GM23248 (cell line): ENCODE measurements around the gene APOC3. TPM values are rescaled to one million over a fixed set of nuclear protein-coding genes. Genes with fewer than 3 reads are reported as not detected.
"Not testable (repeated sequence)": the region's sequence is repeated elsewhere in the genome, so short reads cannot be mapped to it uniquely, and the experiment has no call there.

Experiments used
- DNase-seq: peaks from one replicate; pipeline ENCODE4 v3.0.0-alpha.2; 2015
- H2AFZ ChIP-seq: fragments of 200-600 bp; sonication (generic); 2 replicates; pipeline ENCODE4 v1.6.1; 2016; ENCODE audit warnings: antibody characterized with exemption
- H3F3A ChIP-seq: fragments of 200-600 bp; sonication (generic); 2 replicates; pipeline ENCODE4 v1.6.1; 2016; ENCODE audit warnings: mild to moderate bottlenecking, antibody characterized with exemption, mixed run types; ENCODE audit not compliant: insufficient read depth
- H3K27ac ChIP-seq: fragments of 200-600 bp; sonication (generic); 2 replicates; pipeline ENCODE4 v1.5.1; 2016; ENCODE audit warnings: mild to moderate bottlenecking
- H3K27me3 ChIP-seq: fragments of 200-600 bp; sonication (generic); replicated peaks from 2 replicates; pipeline ENCODE4 v1.6.1; 2016; ENCODE audit warnings: mild to moderate bottlenecking; ENCODE audit not compliant: insufficient read depth
- H3K36me3 ChIP-seq: fragments of 200-600 bp; sonication (generic); 2 replicates; pipeline ENCODE4 v1.6.1; 2016; ENCODE audit warnings: low read depth, mild to moderate bottlenecking
- H3K4me1 ChIP-seq: fragments of 200-600 bp; sonication (generic); 2 replicates; pipeline ENCODE4 v1.6.1; 2016; ENCODE audit warnings: mild to moderate bottlenecking; ENCODE audit not compliant: insufficient read depth
- H3K4me2 ChIP-seq: fragments of 200-600 bp; sonication (generic); one replicate; pipeline ENCODE4 v1.6.1; 2016; ENCODE audit warnings: mild to moderate bottlenecking; ENCODE audit not compliant: unreplicated experiment
- H3K4me3 ChIP-seq: fragments of 200-600 bp; sonication (generic); 2 replicates; pipeline ENCODE4 v1.5.1; 2016; ENCODE audit warnings: mild to moderate bottlenecking
- H3K79me2 ChIP-seq: fragments of 200-600 bp; sonication (generic); 2 replicates; pipeline ENCODE4 v1.6.1; 2016; ENCODE audit warnings: mild to moderate bottlenecking; ENCODE audit not compliant: insufficient read depth
- H3K9ac ChIP-seq: fragments of 200-600 bp; sonication (generic); 2 replicates; pipeline ENCODE4 v1.6.1; 2016; ENCODE audit warnings: mild to moderate bottlenecking
- H3K9me2 ChIP-seq: fragments of 200-600 bp; sonication (generic); 2 replicates; pipeline ENCODE4 v1.6.1; 2016; ENCODE audit warnings: mixed run types, mild to moderate bottlenecking, moderate library complexity; ENCODE audit not compliant: insufficient read depth
- H3K9me3 ChIP-seq: fragments of 200-600 bp; sonication (generic); one replicate; pipeline ENCODE4 v1.6.1; 2017; ENCODE audit warnings: low read depth
- H4K20me1 ChIP-seq: fragments of 200-600 bp; sonication (generic); 2 replicates; pipeline ENCODE4 v1.6.0; 2016; ENCODE audit not compliant: insufficient read depth
- EZH2 ChIP-seq: fragments of 200-600 bp; sonication (generic); IDR thresholded peaks from 2 replicates; pipeline ENCODE4 v1.6.1; 2018; ENCODE audit warnings: antibody characterized with exemption, mild to moderate bottlenecking; ENCODE audit not compliant: insufficient read depth, poor library complexity, severe bottlenecking
- EZH2phosphoT487 ChIP-seq: fragments of 200-600 bp; sonication (generic); IDR thresholded peaks from 2 replicates; pipeline ENCODE4 v1.6.1; 2018; ENCODE audit warnings: antibody characterized with exemption, moderate library complexity, mild to moderate bottlenecking, low read depth; ENCODE audit not compliant: insufficient read depth
- WGBS, 2 experiments: methylation state at CpG; one replicate each; pipeline ENCODE4 v1.1.6; 2015 to 2017; ENCODE audit warnings: low lambda C conversion rate in 2 of 2, low coverage in 1 of 2; ENCODE audit errors: missing lambda C conversion rate in 2 of 2; 5-methylcytosine and 5-hydroxymethylcytosine counted together
- in situ Hi-C: fragments of 300-500 bp; cut with MboI; formaldehyde crosslinking; loops from 2 replicates; pipeline ENCODE4 v1.15.0; 2020
- polyA plus RNA-seq: library from polyadenylated mRNA; unstranded; fragments of >200 nt; fragmentation: Nextera tagmentation; extraction: Ambion mirVana; gene quantifications from 2 replicates; pipeline ENCODE4 v1.2.1, GENCODE V29; 2016
- total RNA-seq: library from RNA; depleted of rRNA; stranded (reverse); fragments of >200 nt; shearing (Covaris generic); gene quantifications from 2 replicates; pipeline ENCODE4 v1.2.3, GENCODE V29; 2014

The APOC3 gene
- total and polyA plus RNA-seq, 2 experiments from 2014 or later = not detected

- no peaks in the 10 kb centered on the region for H3K27me3 ChIP-seq
- in situ Hi-C loops = no loop called here
- H3K4me3 ChIP-seq = no peak overlapping the region
- H3K79me2 ChIP-seq = no peaks in the 10 kb centered on the region
- no peak for DNase-seq
- H4K20me1 ChIP-seq = no peaks in the 10 kb centered on the region
- peaks cover 5% of the 10 kb centered on the region; the same call in 1 of the 2 replicates for H3K4me1 ChIP-seq
- no peak overlapping the region for H3K27ac ChIP-seq
- H3F3A ChIP-seq = no peaks in the 10 kb centered on the region
- no peaks in the 10 kb centered on the region for H3K36me3 ChIP-seq
- no peak overlapping the region for H2AFZ ChIP-seq
- no peaks in the 10 kb centered on the region for H3K9me2 ChIP-seq
- 85 to 90% methylated on average over 12 to 14 of the region's 14 CpGs for WGBS, 2 experiments
- TF ChIP-seq EZH2 = no peak
- no peak for TF ChIP-seq EZH2phosphoT487
- H3K9me3 ChIP-seq = no peaks in the 10 kb centered on the region
- no peak overlapping the region for H3K9ac ChIP-seq
- H3K4me2 ChIP-seq = no peak overlapping the region
Observed at GRCh38 chr11:116833816-116834534, 4.3 kb downstream of the APOC3 start.

GRCh38 chr11:116834535-116835041 is 4.9 kb downstream of the APOC3 start:
- H3K79me2 ChIP-seq, H3K9me3 ChIP-seq, H3K36me3 ChIP-seq, in situ Hi-C loops, H3F3A ChIP-seq, H2AFZ ChIP-seq, H4K20me1 ChIP-seq, H3K4me2 ChIP-seq, H3K4me1 ChIP-seq, H3K27me3 ChIP-seq, H3K27ac ChIP-seq, H3K9me2 ChIP-seq, H3K4me3 ChIP-seq, DNase-seq, H3K9ac ChIP-seq: not testable (repeated sequence)
- WGBS, 2 experiments = 79 to 81% methylated on average over 13 of the region's 13 CpGs

GRCh38 chr11:116835042-116835772 is 5.5 kb downstream of the APOC3 start:
- Histone ChIP-seq H3K4me3 (peak overlapping the region; percentile 46), H3K36me3 (no peaks in the 10 kb centered on the region), H3K79me2 (no peaks in the 10 kb centered on the region), H3K9me2 (no peaks in the 10 kb centered on the region), H3K4me2 (peak overlapping the region; percentile 59), H3K9ac (peak overlapping the region; percentile 68), H2AFZ (peak overlapping the region; percentile 78), H3K9me3 (no peaks in the 10 kb centered on the region), H4K20me1 (no peaks in the 10 kb centered on the region), H3K27ac (peak overlapping the region; percentile 60), H3F3A (0 out of 2 replicates have a peak, but pooled peaks cover 7% of the 10 kb centered on the region), H3K4me1 (peaks cover 5% of the 10 kb centered on the region; the same call in 1 of the 2 replicates), H3K27me3 (no peaks in the 10 kb centered on the region)
- no peak for DNase-seq
- WGBS, 2 experiments = 55 to 59% methylated on average over 27 to 28 of the region's 28 CpGs
- no peak for TF ChIP-seq EZH2phosphoT487
- TF ChIP-seq EZH2 = no peak
- in situ Hi-C loops = no loop called here

GRCh38 chr11:116835791-116836631 is 6.3 kb downstream of the APOC3 start:
- no peaks in the 10 kb centered on the region for H3K79me2 ChIP-seq
- peak overlapping the region; percentile 59 for H3K4me2 ChIP-seq
- peak; percentile 98 for DNase-seq
- in situ Hi-C loops = no loop called here
- H3K4me3 ChIP-seq = peak overlapping the region; percentile 46
- H2AFZ ChIP-seq = peak overlapping the region; percentile 78
- peak overlapping the region; percentile 60 for H3K27ac ChIP-seq
- no peaks in the 10 kb centered on the region for H3K36me3 ChIP-seq
- 0 out of 2 replicates have a peak, but pooled peaks cover 10% of the 10 kb centered on the region for H3F3A ChIP-seq
- H4K20me1 ChIP-seq = no peaks in the 10 kb centered on the region
- H3K4me1 ChIP-seq = peaks cover 5% of the 10 kb centered on the region; the same call in 1 of the 2 replicates
- TF ChIP-seq EZH2phosphoT487 (no peak), EZH2 (no peak)
- 18 to 20% methylated on average over 46 to 52 of the region's 57 CpGs for WGBS, 2 experiments
- no peaks in the 10 kb centered on the region for H3K9me2 ChIP-seq
- H3K9ac ChIP-seq = peak overlapping the region; percentile 68
- H3K9me3 ChIP-seq = no peaks in the 10 kb centered on the region
- no peaks in the 10 kb centered on the region for H3K27me3 ChIP-seq
